ENCODE results near the gene ADIPOR2.

The ADIPOR2 gene

GRCh38 chr12:1832801-1833595, 142.1 kb downstream of the ADIPOR2 start:
- no peak for DNase-seq

DNA sequence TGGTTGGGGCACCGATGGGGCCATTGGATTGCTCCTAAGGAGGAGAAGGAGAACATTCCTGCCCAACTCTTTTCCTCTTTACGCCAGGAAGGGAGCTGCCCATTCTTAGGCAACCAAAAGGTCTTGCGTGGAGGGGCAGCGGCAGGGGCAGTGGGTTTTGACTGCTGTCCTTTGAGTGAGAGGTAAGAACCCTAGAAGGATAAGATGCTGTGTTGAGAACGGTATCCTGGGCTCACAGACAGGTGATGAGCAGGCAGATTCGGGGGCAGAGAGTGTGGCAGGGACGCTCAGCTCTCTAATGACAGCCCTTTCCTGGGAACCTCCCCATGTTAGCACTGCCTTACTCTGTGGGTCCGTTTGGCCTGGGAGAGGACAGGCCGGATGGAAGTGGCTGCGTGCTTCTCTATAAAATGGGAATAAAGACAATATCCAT, 142.7 kb downstream of the ADIPOR2 start:
- no peak for DNase-seq

GRCh38 chr12:1834186-1834925, 143.5 kb downstream of the ADIPOR2 start:
- no peak for DNase-seq

DNA sequence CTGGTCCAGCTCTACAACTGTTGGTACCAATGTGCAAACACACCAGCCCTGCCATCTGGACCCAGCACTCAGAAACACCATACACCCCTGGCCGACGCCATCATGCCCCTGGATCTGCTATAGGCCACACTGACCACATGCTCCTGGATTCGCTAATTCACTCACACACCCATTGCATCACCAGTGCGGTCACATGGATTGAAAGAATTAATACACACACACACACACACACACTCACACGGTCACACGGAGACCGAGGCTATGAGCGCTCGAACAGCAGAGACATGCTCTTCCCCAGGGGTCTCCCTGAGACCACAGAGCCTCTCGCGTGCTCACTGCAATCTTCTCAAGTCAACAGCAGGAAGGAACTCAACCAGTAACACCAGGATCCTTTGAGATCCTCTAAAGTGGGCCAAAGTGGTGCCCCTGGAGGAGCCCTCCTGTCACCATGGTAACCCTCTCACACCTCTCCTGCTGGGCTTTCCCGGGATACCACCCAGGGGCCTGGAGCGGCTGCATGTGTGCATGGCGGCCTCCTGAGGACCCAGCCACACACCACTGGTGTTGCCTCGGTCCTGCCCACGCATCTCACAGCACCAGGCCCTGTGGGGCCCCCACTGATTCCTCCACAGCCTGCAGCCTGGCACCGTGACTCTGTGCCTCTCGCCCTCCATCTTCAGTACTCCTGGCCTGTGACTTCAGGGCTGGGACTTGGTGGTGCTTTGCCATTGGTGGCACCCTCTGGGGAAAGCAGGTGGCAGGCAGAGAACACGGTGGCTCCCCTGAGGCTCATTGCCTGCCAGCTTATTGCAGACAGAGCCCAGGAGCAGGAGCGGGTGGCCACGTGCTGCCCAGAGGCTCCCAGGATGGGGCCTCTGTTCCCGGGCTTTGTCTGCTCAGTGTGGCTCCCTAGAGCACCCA, 144.6 kb downstream of the ADIPOR2 start:
- no peak for DNase-seq

- no peak for DNase-seq
Measured at GRCh38 chr12:1836241-1836803, 145.5 kb downstream of the ADIPOR2 start.

- no peak for DNase-seq
Measured at GRCh38 chr12:1836854-1837421, 146.1 kb downstream of the ADIPOR2 start.

- DNase-seq, result no peak
Measured at GRCh38 chr12:1837541-1838204, 146.8 kb downstream of the ADIPOR2 start.

All from effector CD8-positive, alpha-beta T cell (primary cell).